MM.1S (cell line): Measurements from ENCODE around the gene CCDC13.

Experiments used
- DNase-seq: peaks from one replicate; pipeline ENCODE4 v3.0.0-alpha.2; 2015
- H2AFZ ChIP-seq: fragments of 300-600 bp; sonication (generic); 2 replicates; pipeline ENCODE4 v1.6.0; 2016; ENCODE audit warnings: antibody characterized with exemption, low read length
- H3F3A ChIP-seq: fragments of 300-600 bp; sonication (generic); 2 replicates; pipeline ENCODE4 v1.6.1; 2016; ENCODE audit warnings: mild to moderate bottlenecking, antibody characterized with exemption, low read length, moderate library complexity, mixed read lengths; ENCODE audit not compliant: insufficient read depth
- H3K27ac ChIP-seq: fragments of 300-600 bp; sonication (generic); 2 replicates; pipeline ENCODE4 v1.5.1; 2016; ENCODE audit warnings: mild to moderate bottlenecking, low read length
- H3K27me3 ChIP-seq: fragments of 300-600 bp; sonication (generic); replicated peaks from 2 replicates; pipeline ENCODE4 v1.6.0; 2016; ENCODE audit warnings: low read length; ENCODE audit not compliant: insufficient read depth
- H3K36me3 ChIP-seq: fragments of 300-600 bp; sonication (generic); replicated peaks from 2 replicates; pipeline ENCODE4 v1.6.1; 2016; ENCODE audit warnings: mild to moderate bottlenecking, low read length, mixed read lengths; ENCODE audit not compliant: insufficient read depth
- H3K4me1 ChIP-seq: fragments of 300-600 bp; sonication (generic); 2 replicates; pipeline ENCODE4 v1.6.1; 2016; ENCODE audit warnings: low read length, mixed read lengths
- H3K4me2 ChIP-seq: fragments of 300-600 bp; sonication (generic); 2 replicates; pipeline ENCODE4 v1.6.0; 2016; ENCODE audit warnings: low read depth, low read length
- H3K4me3 ChIP-seq: fragments of 300-600 bp; sonication (generic); 2 replicates; pipeline ENCODE4 v1.5.1; 2016; ENCODE audit warnings: low read length, mixed read lengths
- H3K79me2 ChIP-seq: fragments of 300-600 bp; sonication (generic); 2 replicates; pipeline ENCODE4 v1.6.1; 2016; ENCODE audit warnings: mixed run types, low read length, mixed read lengths
- H3K9ac ChIP-seq: fragments of 300-600 bp; sonication (generic); 2 replicates; pipeline ENCODE4 v1.6.1; 2016; ENCODE audit warnings: low read length, mixed read lengths
- H3K9me2 ChIP-seq: fragments of 300-600 bp; sonication (generic); replicated peaks from 2 replicates; pipeline ENCODE4 v1.6.1; 2016; ENCODE audit warnings: mild to moderate bottlenecking, low read length, mixed read lengths; ENCODE audit not compliant: insufficient read depth
- H3K9me3 ChIP-seq: fragments of 300-600 bp; sonication (generic); replicated peaks from 2 replicates; pipeline ENCODE4 v1.6.1; 2016; ENCODE audit warnings: mild to moderate bottlenecking, low read length, mixed read lengths; ENCODE audit not compliant: insufficient read depth
- H4K20me1 ChIP-seq: fragments of 300-600 bp; sonication (generic); 2 replicates; pipeline ENCODE4 v1.6.1; 2016; ENCODE audit warnings: mild to moderate bottlenecking, low read length, moderate library complexity, mixed read lengths; ENCODE audit not compliant: insufficient read depth
- EZH2 ChIP-seq: fragments of 300-600 bp; sonication (generic); optimal IDR thresholded peaks from 2 replicates; pipeline ENCODE3; 2017; ENCODE audit warnings: low read depth, mild to moderate bottlenecking, antibody characterized with exemption, low read length, mixed read lengths
- EZH2phosphoT487 ChIP-seq: fragments of 300-600 bp; sonication (generic); IDR thresholded peaks from 2 replicates; pipeline ENCODE4 v1.6.1; 2018; ENCODE audit warnings: antibody characterized with exemption, low read length
- TF ChIP-seq, protein P1 (sequence below): fragments of 300-600 bp; sonication (generic); IDR thresholded peaks from 2 replicates; pipeline ENCODE4 v1.5.1; 2016; ENCODE audit warnings: antibody characterized with exemption, low read length, mixed read lengths

CCDC13 gene

DNA sequence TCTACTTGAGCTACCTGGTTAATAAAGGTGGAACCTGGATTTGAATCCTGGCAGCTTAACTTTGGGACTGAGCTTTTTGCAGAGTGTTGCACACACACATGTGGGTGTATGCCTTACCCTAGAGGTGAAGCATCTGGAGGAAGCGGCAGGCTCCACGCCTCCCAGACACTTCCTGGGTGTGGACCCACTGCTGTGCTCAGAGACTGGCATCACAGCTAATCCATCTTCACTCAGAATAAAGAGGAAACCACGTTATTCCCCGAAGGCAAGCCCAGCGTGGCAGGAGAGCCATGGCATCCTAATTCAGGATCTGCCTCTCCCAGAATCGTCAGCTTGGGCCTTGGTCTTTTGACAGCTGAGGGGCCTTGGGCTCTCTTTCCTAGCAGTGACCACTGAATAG, 25.5 kb downstream of the CCDC13 start:
- H3K4me2 ChIP-seq: no peak overlapping the region
- H3K4me1 ChIP-seq: no peaks in the 10 kb centered on the region
- TF ChIP-seq EZH2: no peak
- TF ChIP-seq, protein P1, sequence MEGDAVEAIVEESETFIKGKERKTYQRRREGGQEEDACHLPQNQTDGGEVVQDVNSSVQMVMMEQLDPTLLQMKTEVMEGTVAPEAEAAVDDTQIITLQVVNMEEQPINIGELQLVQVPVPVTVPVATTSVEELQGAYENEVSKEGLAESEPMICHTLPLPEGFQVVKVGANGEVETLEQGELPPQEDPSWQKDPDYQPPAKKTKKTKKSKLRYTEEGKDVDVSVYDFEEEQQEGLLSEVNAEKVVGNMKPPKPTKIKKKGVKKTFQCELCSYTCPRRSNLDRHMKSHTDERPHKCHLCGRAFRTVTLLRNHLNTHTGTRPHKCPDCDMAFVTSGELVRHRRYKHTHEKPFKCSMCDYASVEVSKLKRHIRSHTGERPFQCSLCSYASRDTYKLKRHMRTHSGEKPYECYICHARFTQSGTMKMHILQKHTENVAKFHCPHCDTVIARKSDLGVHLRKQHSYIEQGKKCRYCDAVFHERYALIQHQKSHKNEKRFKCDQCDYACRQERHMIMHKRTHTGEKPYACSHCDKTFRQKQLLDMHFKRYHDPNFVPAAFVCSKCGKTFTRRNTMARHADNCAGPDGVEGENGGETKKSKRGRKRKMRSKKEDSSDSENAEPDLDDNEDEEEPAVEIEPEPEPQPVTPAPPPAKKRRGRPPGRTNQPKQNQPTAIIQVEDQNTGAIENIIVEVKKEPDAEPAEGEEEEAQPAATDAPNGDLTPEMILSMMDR: no peak
- no peak for TF ChIP-seq EZH2phosphoT487
- no peaks in the 10 kb centered on the region for H3K79me2 ChIP-seq
- H3K27ac ChIP-seq: no peak overlapping the region
- no peaks in the 10 kb centered on the region for H3K9me3 ChIP-seq
- H3K27me3 ChIP-seq: no peaks in the 10 kb centered on the region
- H3K36me3 ChIP-seq: no peaks in the 10 kb centered on the region
- H3K4me3 ChIP-seq: no peak overlapping the region
- H3F3A ChIP-seq: no peaks in the 10 kb centered on the region
- no peak for DNase-seq
- no peak overlapping the region for H3K9ac ChIP-seq
- no peaks in the 10 kb centered on the region for H3K9me2 ChIP-seq
- no peaks in the 10 kb centered on the region for H4K20me1 ChIP-seq
- H2AFZ ChIP-seq: no peak overlapping the region

DNA sequence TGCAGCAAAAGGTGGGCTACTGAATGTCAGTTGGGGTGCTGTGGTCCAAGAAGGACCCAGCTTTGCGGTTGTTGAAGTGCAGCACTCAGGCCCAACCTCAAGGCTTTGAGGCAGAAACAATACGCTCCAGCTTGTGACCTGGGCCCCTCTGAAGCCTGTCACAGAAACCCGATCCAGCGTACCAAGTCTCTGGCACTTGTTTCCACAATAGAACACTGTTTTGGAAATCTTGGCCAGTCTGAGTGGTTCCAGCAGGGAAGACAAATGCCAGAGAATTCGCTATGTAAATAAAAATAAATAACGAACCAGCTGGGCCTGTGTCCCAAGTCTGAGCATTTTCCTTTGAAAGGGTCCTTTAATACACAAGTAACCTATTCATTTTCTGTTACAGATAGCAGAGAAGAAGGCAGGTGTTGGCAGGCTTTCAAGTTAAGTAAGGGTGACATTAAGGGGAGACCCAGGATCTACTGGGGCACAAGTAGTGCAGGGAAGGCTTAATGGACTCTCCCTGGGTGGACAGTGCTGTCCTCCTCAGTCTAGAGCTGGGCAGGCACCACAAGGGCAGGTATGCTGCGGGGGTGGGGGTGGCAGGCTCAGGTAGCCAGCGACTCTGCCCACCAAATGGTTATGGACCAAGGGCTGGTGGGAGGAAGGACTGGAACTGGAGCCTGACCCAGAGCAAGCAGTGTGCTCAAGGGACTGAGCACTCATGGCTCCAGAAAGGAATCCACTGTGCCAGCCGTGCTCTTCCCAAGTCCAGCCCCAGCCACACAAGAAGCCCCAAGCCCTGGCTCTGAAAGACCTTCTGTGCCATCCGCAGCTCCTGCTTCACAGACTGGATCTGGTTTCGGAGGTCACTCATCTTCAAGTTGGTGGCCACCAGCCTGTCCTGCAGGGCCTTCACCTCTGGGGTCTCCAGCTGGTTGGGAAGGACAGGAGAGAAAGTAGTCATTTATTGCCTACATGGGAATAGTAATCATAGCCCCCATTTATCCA, 26.3 kb downstream of the CCDC13 start:
- no peaks in the 10 kb centered on the region for H3K4me1 ChIP-seq
- no peaks in the 10 kb centered on the region for H3F3A ChIP-seq
- TF ChIP-seq, protein P1: no peak
- TF ChIP-seq EZH2 (no peak), EZH2phosphoT487 (no peak)
- DNase-seq: no peak
- no peaks in the 10 kb centered on the region for H3K36me3 ChIP-seq
- H3K79me2 ChIP-seq: no peaks in the 10 kb centered on the region
- H3K27me3 ChIP-seq: no peaks in the 10 kb centered on the region
- H3K27ac ChIP-seq: no peak overlapping the region
- H3K9ac ChIP-seq: no peak overlapping the region
- no peak overlapping the region for H2AFZ ChIP-seq
- H3K9me2 ChIP-seq: no peaks in the 10 kb centered on the region
- no peaks in the 10 kb centered on the region for H3K9me3 ChIP-seq
- H3K4me3 ChIP-seq: no peak overlapping the region
- no peak overlapping the region for H3K4me2 ChIP-seq
- no peaks in the 10 kb centered on the region for H4K20me1 ChIP-seq

DNA sequence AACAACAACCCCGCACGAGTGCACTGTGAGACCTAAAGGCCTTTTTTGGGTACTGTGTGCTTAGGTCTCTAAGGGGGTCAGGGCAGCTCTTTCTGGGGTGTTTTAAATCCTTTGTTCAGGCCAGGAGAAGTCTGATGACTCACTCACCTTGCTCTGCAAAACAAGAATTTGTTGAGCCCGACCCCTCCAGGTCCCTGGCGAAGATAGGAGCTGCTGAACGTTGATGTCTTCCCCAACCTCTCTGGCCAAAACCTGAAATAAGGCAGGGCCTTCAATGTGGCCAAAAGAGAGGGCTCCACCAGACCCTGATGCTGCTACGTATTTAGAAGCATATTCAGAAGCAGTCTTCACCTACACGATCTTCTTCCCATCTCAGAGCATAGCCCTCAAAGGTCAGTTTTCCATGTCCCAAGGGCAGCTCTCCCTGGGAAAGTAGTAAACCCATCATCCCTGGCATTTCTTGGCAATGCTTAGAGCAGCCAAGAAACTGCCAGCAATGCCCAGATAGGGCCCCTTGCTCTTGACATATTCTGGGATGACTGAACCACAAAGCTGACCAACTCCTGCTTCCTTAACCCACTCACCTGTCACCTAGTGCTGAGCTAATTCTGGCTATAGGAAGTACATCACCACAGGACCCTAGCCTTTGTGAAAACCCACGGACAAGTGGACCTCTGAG, 27.1 kb downstream of the CCDC13 start:
- Histone ChIP-seq H3K9me2 (no peaks in the 10 kb centered on the region), H3K4me1 (no peaks in the 10 kb centered on the region), H3K27ac (no peak overlapping the region), H3K4me2 (no peak overlapping the region), H3K9me3 (no peaks in the 10 kb centered on the region), H4K20me1 (no peaks in the 10 kb centered on the region), H3K9ac (no peak overlapping the region), H3K27me3 (no peaks in the 10 kb centered on the region), H3K79me2 (no peaks in the 10 kb centered on the region), H3K4me3 (no peak overlapping the region), H2AFZ (no peak overlapping the region), H3F3A (no peaks in the 10 kb centered on the region), H3K36me3 (no peaks in the 10 kb centered on the region)
- no peak for TF ChIP-seq EZH2phosphoT487
- TF ChIP-seq EZH2: no peak
- TF ChIP-seq, protein P1: no peak
- DNase-seq: no peak
